Mesenteric fat pad (tissue), 1 donor: Measurements from ENCODE around the gene LRRFIP2. TPM values are rescaled to one million over a fixed set of nuclear protein-coding genes. Genes with fewer than 3 reads are reported as not detected.

Source experiments
- DNase-seq: peaks from one replicate; pipeline ENCODE4 v3.0.0-alpha.2; 2020; ENCODE audit warnings: low spot score
- total RNA-seq: library from RNA; stranded (reverse); fragmentation: NEBNext Ultra II Directional; extraction: Animal tissue kit (Norgen Biotek cat#: 25700); gene quantifications from one replicate; pipeline ENCODE4 v1.2.1, GENCODE V29; 2021
- donor health status: DM: yes; HTN: yes; CAD: no.

LRRFIP2 gene
- total RNA-seq, 1 donor from 2014 or later = 37.0 TPM

GRCh38 chr3:37118163-37118562 is 56.2 kb downstream of the LRRFIP2 start:
- no peak for DNase-seq

DNA sequence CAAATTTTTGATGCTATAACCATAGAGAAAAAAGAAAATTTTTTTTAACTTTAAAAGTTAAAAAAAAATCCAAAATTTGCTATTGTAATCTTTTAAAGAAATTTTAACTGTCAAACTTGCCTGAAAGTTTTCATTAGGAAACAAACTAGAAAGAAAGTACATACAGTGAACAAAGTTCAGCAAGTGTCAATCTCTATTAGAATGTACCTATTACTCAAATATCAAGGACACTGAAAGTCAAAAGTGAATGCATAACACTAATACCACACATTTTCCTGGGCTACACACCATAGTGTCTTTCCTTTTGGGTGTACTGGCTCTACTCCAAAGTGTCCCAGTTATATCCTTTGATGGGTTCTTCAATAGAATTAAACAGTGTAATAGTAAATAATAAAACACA is 56.8 kb downstream of the LRRFIP2 start:
- DNase-seq = no peak

GRCh38 chr3:37116998-37117397 is 57.4 kb downstream of the LRRFIP2 start:
- DNase-seq = no peak

- no peak for DNase-seq
These were observed 58.9 kb downstream of the LRRFIP2 start for GRCh38 chr3:37115446-37115845.

DNA sequence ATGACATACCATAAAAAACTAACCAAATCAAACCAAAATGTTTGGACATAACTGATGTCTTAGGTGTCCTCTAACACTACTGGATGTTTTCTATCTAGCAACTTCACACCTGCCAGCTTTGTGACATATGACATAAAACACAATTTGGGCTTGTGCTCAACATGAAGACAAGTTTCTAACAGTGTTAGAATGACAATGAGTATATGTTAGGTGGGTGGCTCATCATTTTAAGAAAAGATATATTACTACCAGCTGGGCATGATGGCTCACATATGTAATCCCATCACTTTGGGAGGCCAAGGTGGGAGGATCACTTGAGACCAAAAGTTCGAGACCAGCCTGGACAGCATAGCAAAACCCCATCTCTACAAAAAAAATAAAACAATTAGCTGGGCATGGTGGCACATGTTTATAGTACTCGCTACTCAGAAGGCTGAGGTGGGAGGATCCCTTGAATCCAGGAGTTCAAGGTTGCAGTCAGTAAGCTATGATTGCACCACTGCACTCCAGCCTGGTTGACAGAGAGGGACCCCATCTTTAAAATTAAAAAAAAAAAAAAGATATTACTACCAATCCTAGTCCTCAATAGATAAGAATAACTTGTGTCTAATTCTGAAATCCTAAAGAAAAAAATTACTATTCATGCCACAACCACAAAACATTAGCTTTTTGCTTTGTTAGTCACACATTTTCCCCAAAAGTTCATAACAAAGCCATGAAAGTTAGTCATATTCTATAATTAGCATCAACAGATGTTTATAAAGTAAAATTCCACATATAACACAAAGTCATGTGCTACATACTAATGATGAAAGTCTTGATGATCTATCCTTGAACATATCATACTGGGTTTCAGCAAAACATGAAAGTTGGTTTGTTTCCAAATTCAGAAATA is 59.9 kb downstream of the LRRFIP2 start:
- DNase-seq = no peak

DNA sequence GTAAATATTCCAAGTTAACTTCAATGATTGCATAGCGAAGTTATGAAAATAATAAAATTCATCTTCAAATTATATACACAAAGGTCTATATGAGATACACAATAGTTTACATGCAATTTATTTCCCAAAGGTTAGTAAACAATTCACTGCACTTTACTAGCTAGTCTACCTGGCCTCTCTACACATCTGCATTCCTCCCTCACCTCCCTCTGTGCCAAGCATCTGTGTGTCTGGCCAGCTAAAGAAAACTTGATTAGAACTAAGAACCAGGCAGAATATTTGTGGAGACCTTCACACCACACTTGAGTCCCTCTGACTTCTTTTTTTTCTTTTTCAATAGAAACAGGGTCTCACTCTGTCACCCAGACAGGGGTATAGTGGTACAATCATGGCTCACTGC is 61.4 kb downstream of the LRRFIP2 start:
- DNase-seq = no peak

DNA sequence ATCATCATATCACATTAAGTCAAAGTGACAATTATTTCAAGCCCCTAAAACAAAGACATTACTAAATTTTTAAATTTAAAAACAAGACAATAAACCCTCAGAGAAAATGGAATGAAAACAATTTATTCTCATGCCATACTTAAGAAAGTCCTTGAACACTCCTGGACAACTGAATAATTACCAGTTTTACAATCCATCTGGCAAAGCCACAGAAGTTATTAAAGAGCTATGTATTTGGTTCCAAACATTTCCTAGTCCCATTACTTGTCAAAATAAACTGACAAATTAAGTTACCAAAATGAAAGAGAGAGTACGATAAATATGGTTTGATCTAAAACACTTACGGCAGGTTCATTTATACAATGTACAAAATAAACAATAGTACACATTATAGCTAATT is 63.2 kb downstream of the LRRFIP2 start:
- no peak for DNase-seq

- no peak for DNase-seq
These were observed 66.5 kb downstream of the LRRFIP2 start for GRCh38 chr3:37107846-37108245.

DNA sequence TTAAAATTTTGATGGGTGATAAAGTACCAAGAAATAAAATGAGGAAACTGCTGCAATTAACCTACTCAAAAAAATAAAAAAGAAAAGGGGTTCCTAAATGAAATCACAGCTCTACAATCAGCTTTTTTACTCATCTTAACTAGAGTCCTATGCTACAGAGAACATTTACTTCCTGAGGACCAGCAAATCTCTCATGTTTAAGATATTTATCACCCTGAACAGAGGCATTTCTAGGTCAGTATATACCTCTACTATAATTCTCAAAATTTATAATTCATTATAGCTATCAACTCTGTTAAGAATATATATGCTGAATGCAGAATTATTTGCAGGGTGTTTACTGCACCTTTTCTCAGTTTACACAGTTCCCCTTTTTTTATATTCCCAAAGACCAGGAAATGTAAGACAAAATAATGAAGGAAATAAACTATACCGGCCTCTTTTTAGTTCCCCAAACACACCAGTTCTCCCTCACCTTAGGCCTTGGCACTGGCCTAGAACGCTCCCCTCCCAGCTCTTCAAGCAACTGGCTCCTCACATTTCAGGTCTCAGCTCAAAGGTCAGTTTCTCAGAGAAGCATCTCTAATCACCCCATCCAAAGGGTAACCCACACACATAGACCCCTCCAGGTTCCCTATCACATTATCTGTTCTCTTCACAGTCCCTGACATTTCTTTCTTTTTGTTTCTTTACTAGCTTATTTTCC is 71.1 kb downstream of the LRRFIP2 start:
- no peak for DNase-seq

GRCh38 chr3:37100411-37100810 is 74.0 kb downstream of the LRRFIP2 start:
- no peak for DNase-seq

GRCh38 chr3:37099469-37099868 is 74.9 kb downstream of the LRRFIP2 start:
- DNase-seq = no peak

- DNase-seq = no peak
These were observed 75.5 kb downstream of the LRRFIP2 start for GRCh38 chr3:37098884-37099283.

GRCh38 chr3:37097776-37098175 is 76.6 kb downstream of the LRRFIP2 start:
- no peak for DNase-seq

- no peak for DNase-seq
These were observed 77.4 kb downstream of the LRRFIP2 start for GRCh38 chr3:37096975-37097374.

- no peak for DNase-seq
These were observed 78.1 kb downstream of the LRRFIP2 start for GRCh38 chr3:37096288-37096687.

DNA sequence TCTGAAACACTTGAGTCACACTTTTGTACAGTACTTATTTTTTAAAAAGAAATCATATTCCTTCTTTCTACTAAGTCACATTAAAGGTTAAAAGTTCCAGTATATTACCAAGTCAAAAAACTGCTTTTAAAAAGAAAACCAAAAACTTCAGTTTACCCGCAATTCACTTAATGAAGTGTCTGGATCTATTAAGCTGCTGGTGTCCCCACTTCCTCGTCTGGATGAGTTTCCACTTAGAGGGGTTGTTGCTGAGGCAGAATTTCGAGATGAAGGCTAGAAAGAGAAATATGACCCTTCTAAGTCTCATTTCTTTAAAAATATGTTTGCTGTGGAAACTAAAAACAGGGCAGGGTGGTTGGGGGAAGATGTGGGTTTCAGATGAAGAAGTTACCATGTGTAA is 79.7 kb downstream of the LRRFIP2 start:
- DNase-seq = no peak

- no peak for DNase-seq
These were observed 80.9 kb downstream of the LRRFIP2 start for GRCh38 chr3:37093481-37093880.

GRCh38 chr3:37092484-37092883 is 81.9 kb downstream of the LRRFIP2 start:
- DNase-seq = no peak

DNA sequence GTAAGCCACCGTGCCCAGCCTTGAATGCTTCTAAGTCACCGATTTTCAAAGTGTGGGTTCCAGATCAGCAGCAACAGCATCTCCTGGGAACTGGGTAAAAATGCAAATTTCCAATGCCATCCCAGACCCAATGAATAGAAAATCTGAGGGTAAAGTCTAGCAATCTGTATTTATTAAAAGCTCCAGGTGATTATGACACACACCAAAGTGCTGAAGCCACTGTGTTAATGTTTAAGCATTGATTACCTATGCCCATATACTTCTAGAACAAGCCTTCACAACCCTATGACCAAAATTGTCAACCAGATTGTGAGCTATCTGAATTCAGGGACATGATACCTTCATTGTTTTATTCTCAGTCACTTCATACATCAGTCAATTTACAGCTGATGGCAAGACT is 86.5 kb downstream of the LRRFIP2 start:
- DNase-seq = no peak

DNA sequence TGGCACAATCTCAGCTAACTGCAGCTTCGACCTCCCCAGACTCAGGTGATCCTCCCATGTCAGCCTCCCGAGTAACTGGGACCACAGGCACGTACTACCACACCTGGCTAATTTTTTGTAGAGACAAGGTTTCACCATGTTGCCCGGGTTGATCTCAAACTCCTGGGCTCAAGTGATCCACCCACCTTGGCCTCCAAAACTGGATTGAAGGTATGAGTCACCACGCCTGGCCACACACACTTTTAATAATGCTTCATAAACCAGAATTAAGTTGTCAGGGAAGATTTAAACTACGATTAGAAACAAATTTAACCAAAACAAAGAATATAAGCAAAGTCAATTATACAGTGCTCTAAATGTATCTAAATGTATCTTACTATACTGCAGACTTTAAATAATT is 87.5 kb downstream of the LRRFIP2 start:
- no peak for DNase-seq

DNA sequence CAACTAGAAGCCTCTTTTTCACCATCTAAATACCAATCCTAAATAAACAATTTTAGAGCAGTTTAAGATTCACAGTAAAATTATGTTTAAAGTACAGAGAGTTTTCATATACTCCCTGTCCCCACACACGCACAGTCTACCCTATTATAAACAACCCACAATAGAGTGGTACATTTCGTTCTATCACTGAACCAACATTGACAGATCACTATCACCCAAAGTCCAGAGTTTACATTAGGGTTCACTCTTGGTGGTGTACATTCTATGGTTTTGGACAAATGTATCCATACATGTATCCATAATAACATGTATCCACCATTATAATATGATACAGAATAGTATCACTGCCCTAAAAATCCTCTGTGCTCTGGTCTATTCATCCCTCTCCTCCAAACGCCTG is 92.1 kb downstream of the LRRFIP2 start:
- no peak for DNase-seq

DNA sequence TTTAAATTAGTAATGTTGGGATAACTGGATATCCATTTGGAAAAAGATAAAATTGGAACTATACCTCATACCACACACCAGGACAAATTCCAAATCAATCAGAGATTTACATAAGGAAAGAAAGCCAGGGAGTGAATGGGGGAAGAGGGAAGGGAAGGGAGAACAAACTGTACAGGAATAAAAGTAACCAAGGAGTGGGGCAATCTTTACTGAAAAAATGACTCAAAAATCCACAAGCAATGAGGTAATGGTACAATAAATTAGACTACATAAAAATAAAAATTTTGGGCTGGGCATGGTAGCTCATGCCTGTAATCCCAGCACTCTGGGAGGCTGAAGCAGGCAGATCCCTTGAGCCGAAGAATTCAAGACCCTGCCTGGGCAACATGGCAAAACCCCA is 98.4 kb downstream of the LRRFIP2 start:
- DNase-seq = no peak

GRCh38 chr3:37074178-37074577 is 100.2 kb downstream of the LRRFIP2 start:
- no peak for DNase-seq
